B cell (primary cell): ENCODE results near the gene SIGLEC6. TPM values are rescaled to one million over a fixed set of nuclear protein-coding genes. Genes with fewer than 3 reads are reported as not detected.

Experiments used
- ATAC-seq: fragments of 200-7000 bp; cut with Tn5 transposase; one replicate; pipeline ENCODE4 v1.10.0; 2021; ENCODE audit warnings: low read depth, mild to moderate bottlenecking, moderate number of reproducible peaks, moderate library complexity
- CTCF ChIA-PET: fragments of 350-600 bp; sonication (Branson Sonifier 250); formaldehyde crosslinking; loops from one replicate; lab custom pipeline; 2021; ENCODE audit warnings: antibody characterized with exemption, inconsistent platforms; lab: Charles Lee
- POLR2A ChIA-PET: fragments of 350-600 bp; sonication (Branson Sonifier 250); formaldehyde crosslinking; loops from one replicate; lab custom pipeline; 2021; ENCODE audit warnings: antibody characterized with exemption; lab: Charles Lee
- DNase-seq: peaks from one replicate; pipeline ENCODE4 v3.0.0; 2013
- H2AFZ ChIP-seq: 2 replicates; pipeline ENCODE4 v1.6.1; 2012; ENCODE audit warnings: mild to moderate bottlenecking, low read depth, low read length; ENCODE audit not compliant: insufficient read depth, poor library complexity, severe bottlenecking
- H3K27ac ChIP-seq, 2 donors: 1 replicate in 1 of 2; 2 replicates in 1 of 2; pipeline ENCODE4 v1.5.1; 2012 to 2013; ENCODE audit warnings: low read length in 2 of 2, mild to moderate bottlenecking in 2 of 2, moderate library complexity in 1 of 2
- H3K27me3 ChIP-seq, 4 experiments: fragments of 200-600 bp in 1 of 4; sonication (generic) in 1 of 4; replicated peaks in 1 of 4; 1 replicate in 2 of 4; 2 replicates in 2 of 4; pipeline versions ENCODE4 v1.6.1 to v1.7.0; 2013 to 2016; ENCODE audit warnings: low read length in 3 of 4, mild to moderate bottlenecking in 2 of 4, mixed read lengths in 1 of 4, moderate library complexity in 1 of 4; ENCODE audit not compliant: insufficient read depth in 4 of 4, control insufficient read depth in 3 of 4; ENCODE audit errors: control extremely low read depth in 1 of 4
- H3K36me3 ChIP-seq, 2 experiments: replicated peaks in 1 of 2; 1 replicate in 1 of 2; 2 replicates in 1 of 2; pipeline versions ENCODE4 v1.6.1 to v1.7.1; 2013; ENCODE audit warnings: low read length in 1 of 2; ENCODE audit not compliant: insufficient read depth in 2 of 2, control insufficient read depth in 1 of 2; ENCODE audit errors: control extremely low read depth in 1 of 2, extremely low read depth in 1 of 2
- H3K4me1 ChIP-seq, 2 donors: fragments of 200-600 bp in 1 of 2; sonication (generic) in 1 of 2; 1 replicate in 1 of 2; 2 replicates in 1 of 2; pipeline versions ENCODE4 v1.5.1 to v1.6.1; 2013 to 2017; ENCODE audit warnings: low read length in 2 of 2; ENCODE audit not compliant: control insufficient read depth in 2 of 2, insufficient read depth in 2 of 2
- H3K4me2 ChIP-seq: replicated peaks from 2 replicates; pipeline ENCODE3; 2012; ENCODE audit warnings: mild to moderate bottlenecking, low read depth, low read length; ENCODE audit not compliant: poor library complexity, severe bottlenecking
- H3K4me3 ChIP-seq, 5 experiments: fragments of 200-600 bp in 1 of 5; sonication (generic) in 1 of 5; 1 replicate in 3 of 5; 2 replicates in 2 of 5; pipeline versions ENCODE4 v1.5.1 to v1.7.0; 2011 to 2016; ENCODE audit warnings: low read length in 4 of 5, mild to moderate bottlenecking in 4 of 5, low read depth in 2 of 5, control low read depth in 1 of 5, moderate library complexity in 1 of 5; ENCODE audit not compliant: insufficient read depth in 1 of 5; ENCODE audit errors: control extremely low read depth in 1 of 5, extremely low read depth in 1 of 5
- H3K79me2 ChIP-seq: fragments of 200-600 bp; sonication (generic); one replicate; pipeline ENCODE4 v1.6.0; 2016; ENCODE audit warnings: low read length; ENCODE audit not compliant: control insufficient read depth, insufficient read depth
- H3K9ac ChIP-seq: fragments of 200-600 bp; sonication (generic); 2 replicates; pipeline ENCODE4 v1.6.1; 2017; ENCODE audit warnings: mild to moderate bottlenecking, low read length, moderate library complexity
- H3K9me3 ChIP-seq, 3 donors: one replicate each; pipeline versions ENCODE4 v1.6.1 to v1.7.1; 2013; ENCODE audit warnings: low read length in 2 of 3; ENCODE audit not compliant: control insufficient read depth in 2 of 3, insufficient read depth in 1 of 3; ENCODE audit errors: control extremely low read depth in 1 of 3
- H4K20me1 ChIP-seq: 2 replicates; pipeline ENCODE4 v1.6.0; 2012; ENCODE audit warnings: mild to moderate bottlenecking, low read length; ENCODE audit not compliant: insufficient read depth, control insufficient read depth, poor library complexity, severe bottlenecking
- H3K27ac Mint-ChIP-seq: one replicate; pipeline ENCODE4 v1.8.0; 2021; ENCODE audit warnings: mixed read lengths
- H3K27me3 Mint-ChIP-seq: one replicate; pipeline ENCODE4 v1.8.0; 2021; ENCODE audit warnings: mixed read lengths
- H3K4me1 Mint-ChIP-seq: one replicate; pipeline ENCODE4 v1.8.0; 2021; ENCODE audit warnings: mixed read lengths
- H3K4me3 Mint-ChIP-seq: one replicate; pipeline ENCODE4 v1.8.0; 2021; ENCODE audit warnings: mixed read lengths
- H3K9me3 Mint-ChIP-seq: one replicate; pipeline ENCODE4 v1.8.0; 2022; ENCODE audit warnings: mixed read lengths; ENCODE audit not compliant: insufficient read depth
- EZH2 ChIP-seq: IDR thresholded peaks from 2 replicates; pipeline ENCODE4 v1.6.1; 2012; ENCODE audit warnings: borderline replicate concordance, low read depth, mild to moderate bottlenecking, moderate library complexity, low read length; ENCODE audit not compliant: insufficient read depth, poor library complexity, severe bottlenecking
- WGBS: methylation state at CpG from one replicate; pipeline ENCODE4 v1.1.5; 2013; ENCODE audit warnings: missing lambda C conversion rate; ENCODE audit not compliant: insufficient coverage; 5-methylcytosine and 5-hydroxymethylcytosine counted together
- intact Hi-C: fragments of 100-400 bp; cut with micrococcal nuclease; formaldehyde crosslinking; loops from one replicate; pipeline ENCODE4 v1.10.0; 2022
- polyA plus RNA-seq: library from polyadenylated mRNA; depleted of rRNA; stranded (reverse); fragments of >200 nt; gene quantifications from 2 replicates; pipeline ENCODE4 v1.2.3, GENCODE V29; 2012
- total RNA-seq, 2 donors: library from RNA; stranded (reverse); fragments of 120-200 nt in 1 of 2; gene quantifications; 1 replicate in 1 of 2; 2 replicates in 1 of 2; pipeline versions ENCODE4 v1.2.3 to v1.2.4, GENCODE V29; 2013 to 2022
- TF ChIP-seq, protein P1 (sequence below): fragments of 200-600 bp; IDR thresholded peaks from one replicate; pipeline ENCODE4 v1.8.0; 2022; ENCODE audit warnings: antibody characterized with exemption, mild to moderate bottlenecking

The SIGLEC6 gene
- total and polyA plus RNA-seq, 2 donors (not counting 1 experiment from before 2014, with no cell fraction given) = 21.2 to 35.4 TPM

DNA sequence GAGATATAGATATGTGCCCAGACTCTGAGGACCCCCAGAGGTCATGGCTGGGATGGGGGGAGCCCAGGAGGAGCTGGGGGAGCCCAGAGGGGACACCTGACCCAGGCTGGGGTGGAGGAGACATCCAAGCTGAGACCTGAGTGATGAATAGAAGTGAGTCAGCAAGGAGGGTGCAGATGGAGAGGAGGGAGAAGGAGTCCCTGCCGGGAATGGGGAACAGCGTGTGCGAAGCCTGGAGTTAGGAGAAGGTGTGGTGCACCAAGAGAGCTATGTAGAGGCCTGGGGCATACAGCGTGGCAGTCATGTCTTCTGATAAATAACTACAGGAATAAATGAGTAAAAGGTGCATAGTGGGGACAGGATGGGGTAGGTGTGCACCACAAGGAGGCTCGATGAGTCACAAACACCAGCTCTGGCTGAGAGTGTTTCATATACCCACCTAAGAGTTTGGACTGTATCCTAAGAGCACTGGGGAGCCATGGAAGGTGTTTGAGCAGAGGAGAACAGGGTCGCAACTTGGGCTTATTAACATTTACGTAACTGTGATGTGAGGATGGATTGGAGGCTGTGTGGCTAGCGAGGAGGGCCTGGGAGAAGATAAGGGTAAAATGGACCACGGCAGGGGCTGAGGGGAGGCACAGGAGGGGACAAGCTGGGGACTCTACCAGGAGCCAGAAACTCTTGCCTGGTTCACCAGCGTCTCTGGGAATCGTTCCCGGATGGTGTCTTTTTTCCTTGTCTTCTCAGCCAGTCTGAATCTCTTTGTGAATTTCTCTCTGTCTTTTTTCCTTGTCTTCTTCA is 51.7 kb downstream of the SIGLEC6 start:
- 87% methylated on average over 12 of the region's 12 CpGs for WGBS
- H3K4me3 Mint-ChIP-seq = no peak overlapping the region
- H4K20me1 ChIP-seq = no peaks in the 10 kb centered on the region
- H3K27ac Mint-ChIP-seq = no peak overlapping the region
- H3K4me1 Mint-ChIP-seq = no peaks in the 10 kb centered on the region
- no peak for DNase-seq
- no peaks in the 10 kb centered on the region for H3K36me3 ChIP-seq
- POLR2A ChIA-PET = interaction anchor here (0.7 kb wide), 1 partner anchor 138 kb away, joined by 3 read pairs; no protein-coding TSS in a partner anchor
- H3K27me3 ChIP-seq = peaks cover 0 to 20% (median 4%) of the 10 kb centered on the region in 4 experiments
- intact Hi-C loops = no loop called here
- H3K4me2 ChIP-seq = no peak overlapping the region
- H3K9me3 ChIP-seq = peaks cover 0 to 9% (median 0%) of the 10 kb centered on the region in 3 donors
- peaks cover 31% of the 10 kb centered on the region for H3K27me3 Mint-ChIP-seq
- H3K27ac ChIP-seq = no peak overlapping the region
- CTCF ChIA-PET = interaction anchor here (19.1 kb wide), 1 partner anchor 178 kb away, joined by 681 read pairs; no protein-coding TSS in a partner anchor
- H3K9me3 Mint-ChIP-seq = no peaks in the 10 kb centered on the region
- no peak overlapping the region for H3K4me3 ChIP-seq
- H3K9ac ChIP-seq = no peak overlapping the region
- no peaks in the 10 kb centered on the region for H3K4me1 ChIP-seq
- no peak for ATAC-seq
- H3K79me2 ChIP-seq = no peaks in the 10 kb centered on the region
- no peak for TF ChIP-seq EZH2
- TF ChIP-seq, protein P1, sequence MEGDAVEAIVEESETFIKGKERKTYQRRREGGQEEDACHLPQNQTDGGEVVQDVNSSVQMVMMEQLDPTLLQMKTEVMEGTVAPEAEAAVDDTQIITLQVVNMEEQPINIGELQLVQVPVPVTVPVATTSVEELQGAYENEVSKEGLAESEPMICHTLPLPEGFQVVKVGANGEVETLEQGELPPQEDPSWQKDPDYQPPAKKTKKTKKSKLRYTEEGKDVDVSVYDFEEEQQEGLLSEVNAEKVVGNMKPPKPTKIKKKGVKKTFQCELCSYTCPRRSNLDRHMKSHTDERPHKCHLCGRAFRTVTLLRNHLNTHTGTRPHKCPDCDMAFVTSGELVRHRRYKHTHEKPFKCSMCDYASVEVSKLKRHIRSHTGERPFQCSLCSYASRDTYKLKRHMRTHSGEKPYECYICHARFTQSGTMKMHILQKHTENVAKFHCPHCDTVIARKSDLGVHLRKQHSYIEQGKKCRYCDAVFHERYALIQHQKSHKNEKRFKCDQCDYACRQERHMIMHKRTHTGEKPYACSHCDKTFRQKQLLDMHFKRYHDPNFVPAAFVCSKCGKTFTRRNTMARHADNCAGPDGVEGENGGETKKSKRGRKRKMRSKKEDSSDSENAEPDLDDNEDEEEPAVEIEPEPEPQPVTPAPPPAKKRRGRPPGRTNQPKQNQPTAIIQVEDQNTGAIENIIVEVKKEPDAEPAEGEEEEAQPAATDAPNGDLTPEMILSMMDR = no peak
- H2AFZ ChIP-seq = no peak overlapping the region
